K562 (cell line): ENCODE measurements around the gene PLD3. TPM values are rescaled to one million over a fixed set of nuclear protein-coding genes. Genes with fewer than 3 reads are reported as not detected.

ENCODE experiments used
- ATAC-seq: fragments of 200-7000 bp; cut with Tn5 transposase; 3 replicates; pipeline ENCODE4 v1.9.1; 2020; ENCODE audit warnings: moderate library complexity
- BruUV-seq: library from RNA; stranded (reverse); fragments of 400-500 nt; replicated peaks from 2 replicates; lab custom pipeline; 2021; lab: Mats Ljungman, UMichigan
- CTCF ChIA-PET: fragments of 300-600 bp; formaldehyde crosslinking; extraction: SDS; loops from one replicate; lab custom pipeline; 2021; ENCODE audit warnings: low intra/inter-chr PET ratio; lab: Yijun Ruan, JAX
- POLR2A ChIA-PET: fragments of 300-600, 350-650 bp; sonication (Branson Sonifier 250); formaldehyde crosslinking; extraction: SDS; loops from one replicate; lab custom pipeline; 2021; ENCODE audit warnings: antibody characterized with exemption, inconsistent platforms; lab: Yijun Ruan, JAX
- DNase-seq, 4 experiments: peaks; one replicate each; pipeline versions ENCODE4 v3.0.0 to v3.0.0-alpha.2; 2011 to 2018; ENCODE audit warnings: low spot score in 3 of 4, mixed read lengths in 3 of 4; ENCODE audit errors: extremely low read depth in 1 of 4
- FAIRE-seq: peaks from 2 replicates; lab custom pipeline; 2011; peaks lifted over from hg19 to GRCh38; lab: Jason Lieb, UNC
- H2AFZ ChIP-seq: 2 replicates; pipeline ENCODE4 v1.6.0; 2011; ENCODE audit warnings: low read depth, low read length, control low read depth, inconsistent platforms
- H3K27ac ChIP-seq: fragments of 200-600 bp; 3 replicates; pipeline ENCODE4 v1.8.0; 2011; ENCODE audit warnings: low read depth, mild to moderate bottlenecking, control low read depth, inconsistent platforms, low read length, moderate library complexity, mixed read lengths; ENCODE audit errors: extremely low read depth
- H3K27me3 ChIP-seq, 2 experiments: fragments of 300-600 bp in 1 of 2; 2 replicates in 1 of 2; 3 replicates in 1 of 2; pipeline versions ENCODE4 v1.6.0 to v1.8.0; 2011; ENCODE audit warnings: inconsistent platforms in 2 of 2, low read length in 2 of 2, mild to moderate bottlenecking in 1 of 2, mixed read lengths in 1 of 2, moderate library complexity in 1 of 2; ENCODE audit not compliant: control insufficient read depth in 2 of 2, insufficient read depth in 2 of 2
- H3K36me3 ChIP-seq: fragments of 300-600 bp; 3 replicates; pipeline ENCODE4 v1.8.0; 2011; ENCODE audit warnings: mild to moderate bottlenecking, low read length, inconsistent platforms; ENCODE audit not compliant: control insufficient read depth, insufficient read depth
- H3K4me1 ChIP-seq, 2 experiments: fragments of 200-600 bp in 1 of 2; replicated peaks in 1 of 2; 2 replicates in 1 of 2; 3 replicates in 1 of 2; pipeline versions ENCODE4 v1.5.1 to v1.8.0; 2011; ENCODE audit warnings: inconsistent platforms in 2 of 2, low read length in 2 of 2, mild to moderate bottlenecking in 1 of 2, mixed read lengths in 1 of 2, moderate library complexity in 1 of 2; ENCODE audit not compliant: control insufficient read depth in 2 of 2, insufficient read depth in 2 of 2
- H3K4me2 ChIP-seq: 2 replicates; pipeline ENCODE4 v1.6.1; 2011; ENCODE audit warnings: low read length, control low read depth, inconsistent platforms, mixed read lengths; ENCODE audit not compliant: insufficient read depth
- H3K4me3 ChIP-seq: fragments of 200-600 bp; sonication (generic), shearing (Covaris generic); 2 replicates; pipeline ENCODE4 v1.5.1; 2016; ENCODE audit warnings: control low read depth, inconsistent platforms
- H3K79me2 ChIP-seq: fragments of 200-600 bp; 3 replicates; pipeline ENCODE4 v1.8.0; 2011; ENCODE audit warnings: low read length, inconsistent platforms; ENCODE audit not compliant: control insufficient read depth, insufficient read depth
- H3K9ac ChIP-seq, 2 experiments: 2 replicates each; pipeline versions ENCODE4 v1.6.0 to v1.6.1; 2011; ENCODE audit warnings: low read depth in 2 of 2, low read length in 2 of 2, control low read depth in 1 of 2, inconsistent platforms in 1 of 2, mild to moderate bottlenecking in 1 of 2, mixed read lengths in 1 of 2; ENCODE audit not compliant: insufficient read depth in 1 of 2
- H3K9me1 ChIP-seq: one replicate; pipeline ENCODE4 v1.6.0; 2011; ENCODE audit warnings: inconsistent platforms, mild to moderate bottlenecking, low read length, moderate library complexity; ENCODE audit not compliant: control insufficient read depth, insufficient read depth
- H3K9me3 ChIP-seq: replicated peaks from 2 replicates; pipeline ENCODE4 v1.5.1; 2011; ENCODE audit warnings: low read depth, low read length, inconsistent platforms; ENCODE audit not compliant: control insufficient read depth, insufficient read depth
- H4K20me1 ChIP-seq: replicated peaks from 2 replicates; pipeline ENCODE4 v1.6.1; 2011; ENCODE audit warnings: low read length, inconsistent platforms, mixed read lengths; ENCODE audit not compliant: control insufficient read depth, insufficient read depth
- ARID2 ChIP-seq: fragments of 450-650 bp; IDR thresholded peaks from 2 replicates; pipeline ENCODE4 v1.6.1; 2017; ENCODE audit warnings: antibody characterized with exemption, mild to moderate bottlenecking
- DPF2 ChIP-seq: fragments of 450-650 bp; IDR thresholded peaks from 2 replicates; pipeline ENCODE4 v1.6.1; 2016
- E2F3 ChIP-seq: fragments of 250-450 bp; sonication (Bioruptor Pico); IDR thresholded peaks from 2 replicates; pipeline ENCODE4 v1.4.0; 2020; ENCODE audit warnings: mild to moderate bottlenecking
- HCFC1 ChIP-seq: IDR thresholded peaks from 2 replicates; pipeline ENCODE4 v1.6.1; 2012; ENCODE audit warnings: low read depth, low read length, improper control_type of control experiment
- ILK ChIP-seq: fragments of 450-650 bp; IDR thresholded peaks from 2 replicates; pipeline ENCODE4 v1.6.1; 2016; ENCODE audit warnings: missing genetic modification characterization, low read depth, mild to moderate bottlenecking, missing compliant biosample characterization, moderate library complexity, borderline replicate concordance
- NFE2L1 ChIP-seq: fragments of 450-650 bp; IDR thresholded peaks from 2 replicates; pipeline ENCODE4 v1.6.1; 2016; ENCODE audit warnings: missing genetic modification characterization, low read depth, mild to moderate bottlenecking, missing compliant biosample characterization, moderate library complexity, borderline replicate concordance
- NFIC ChIP-seq: fragments of 450-650 bp; IDR thresholded peaks from 2 replicates; pipeline ENCODE4 v1.6.1; 2017; ENCODE audit warnings: mild to moderate bottlenecking, inconsistent platforms
- SAP30 ChIP-seq: fragments of 200-600 bp; sonication (generic); IDR thresholded peaks from 2 replicates; pipeline ENCODE4 v1.6.1; 2012; ENCODE audit warnings: borderline replicate concordance, low read depth, mild to moderate bottlenecking, moderate library complexity, low read length, control low read depth, inconsistent platforms; ENCODE audit not compliant: insufficient read depth, poor library complexity, severe bottlenecking
- ZNF316 ChIP-seq: fragments of 450-650 bp; IDR thresholded peaks from 2 replicates; pipeline ENCODE4 v1.6.1; 2016
- ZNF384 ChIP-seq: IDR thresholded peaks from 2 replicates; pipeline ENCODE4 v1.6.1; 2012; ENCODE audit warnings: low read depth, low read length, improper control_type of control experiment
- WGBS: fragments of 100-300 bp; shearing (Covaris generic); methylation state at CpG from one replicate; pipeline ENCODE4 v1.1.6; 2016; ENCODE audit warnings: low coverage, mixed read lengths; ENCODE audit not compliant: insufficient coverage; ENCODE audit errors: missing lambda C conversion rate; 5-methylcytosine and 5-hydroxymethylcytosine counted together
- in situ Hi-C: fragments of 300-500 bp; cut with MboI; formaldehyde crosslinking; loops from 4 replicates; pipeline ENCODE4 v1.15.0; 2018; ENCODE audit warnings: inconsistent platforms, mixed read lengths
- intact Hi-C: fragments of 100-400 bp; cut with micrococcal nuclease; formaldehyde crosslinking; loops from 2 replicates; pipeline ENCODE4 v1.14.2; 2022
- polyA plus RNA-seq, 8 experiments: library from polyadenylated mRNA; depleted of rRNA in 4 of 8; stranded (reverse) in 5 of 8; unstranded in 3 of 8; fragments of >200 nt; fragmentation: Nextera tagmentation in 2 of 8; fragmentation: Illumina TruSeq in 1 of 8; extraction: Ambion mirVana in 2 of 8; extraction: Trizol in 1 of 8; gene quantifications; 2 replicates each; pipeline versions ENCODE4 v1.2.1 to v1.2.3, GENCODE V29; 2011 to 2014; ENCODE audit warnings: inconsistent platforms in 1 of 8, missing spikeins in 1 of 8
- total RNA-seq, 7 experiments: library from RNA; depleted of rRNA in 6 of 7; stranded (reverse); fragments of >200 nt in 6 of 7; fragmentation: Illumina TruSeq in 2 of 7; extraction: Trizol in 2 of 7; gene quantifications; 2 replicates each; pipeline versions ENCODE4 v1.2.1 to v1.2.3, GENCODE V29; 2011 to 2021; ENCODE audit warnings: low replicate concordance in 1 of 7
- TF ChIP-seq, protein P1 (sequence below): sonication (generic); formaldehyde crosslinking; IDR thresholded peaks from 2 replicates; pipeline ENCODE4 v1.8.0; 2023; ENCODE audit warnings: mild to moderate bottlenecking, missing genetic modification reagents

PLD3 gene
- total and polyA plus RNA-seq, 9 of the 15 experiments (the other 6 are each of a cell fraction or from before 2014, with no cell fraction given) = 2.3 to 128 (median 72.7) TPM

DNA sequence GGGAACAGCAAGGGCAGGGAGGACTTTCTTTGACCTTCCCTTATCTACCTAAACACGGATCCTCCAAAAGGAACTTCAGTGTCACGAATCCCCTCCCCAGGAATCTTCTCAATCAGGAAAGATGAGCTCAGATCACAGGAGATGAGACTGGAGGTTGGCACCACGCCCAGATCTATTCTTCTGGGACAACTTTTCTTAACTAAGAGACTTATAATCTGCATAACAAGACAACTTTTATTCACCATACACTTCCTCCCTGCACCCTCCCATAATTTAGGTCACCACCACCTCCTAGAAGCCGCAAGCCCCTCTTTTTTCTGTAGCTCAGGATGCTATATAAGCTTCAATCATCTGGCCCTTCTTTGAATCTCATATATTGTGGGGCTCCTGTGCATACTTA is 44.2 kb upstream of the PLD3 start:
- ATAC-seq (no peak), FAIRE-seq (no peak), DNase-seq (no peak)
- Histone ChIP-seq H3K9me1 (no peaks in the 10 kb centered on the region), H2AFZ (no peak overlapping the region), H3K4me1 (no peaks in the 10 kb centered on the region; a peak in 2 of 5 replicates), H3K9ac (no peak overlapping the region), H3K27me3 (no peaks in the 10 kb centered on the region), H3K27ac (no peak overlapping the region), H3K4me3 (no peak overlapping the region), H3K4me2 (no peak overlapping the region), H4K20me1 (no peaks in the 10 kb centered on the region), H3K79me2 (no peaks in the 10 kb centered on the region), H3K36me3 (no peaks in the 10 kb centered on the region), H3K9me3 (no peaks in the 10 kb centered on the region)
- 21% methylated on average over 4 of the region's 4 CpGs for WGBS
- in situ Hi-C loops (no loop called here), intact Hi-C loops (loop anchor here (2.0 kb wide), 1 partner anchor 220 kb away; no protein-coding TSS in a partner anchor)
- CTCF ChIA-PET = interaction anchor here (0.7 to 0.9 kb wide), 2 partner anchors 160 to 298 kb away, joined by 3 to 5 read pairs; no protein-coding TSS in a partner anchor
- POLR2A ChIA-PET = interaction anchor here (1.0 to 1.9 kb wide), 5 partner anchors 9 to 183 kb away, joined by 3 to 12 read pairs (median 4); no protein-coding TSS in a partner anchor
- TF ChIP-seq E2F3 (CRISPR knock-in tag) (no peak), ILK (tag) (no peak), NFIC (peak; percentile 25), ZNF316 (no peak)
- no TSS peak for BruUV-seq

DNA sequence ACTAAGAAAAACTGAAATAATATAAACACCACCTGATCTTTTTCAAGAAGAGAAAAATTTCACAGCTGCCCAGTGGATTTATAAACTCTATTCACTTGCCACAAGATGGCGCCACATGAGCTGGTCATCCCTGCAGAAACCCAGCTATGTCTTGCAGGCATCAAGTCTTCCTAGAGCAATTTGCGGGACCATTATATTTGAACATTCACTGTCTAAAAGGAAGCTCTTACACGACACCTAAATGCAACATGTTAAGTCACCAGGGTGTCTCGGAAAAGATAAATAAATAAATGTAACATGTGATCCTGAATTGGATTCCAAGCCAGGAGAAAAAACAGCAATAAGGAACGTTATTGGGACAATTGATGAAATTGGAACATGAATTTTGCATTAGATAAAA is 43.1 kb upstream of the PLD3 start:
- Histone ChIP-seq H3K4me2 (no peak overlapping the region), H3K36me3 (no peaks in the 10 kb centered on the region), H3K9me1 (no peaks in the 10 kb centered on the region), H3K79me2 (no peaks in the 10 kb centered on the region), H3K4me1 (no peaks in the 10 kb centered on the region; a peak in 2 of 5 replicates), H3K4me3 (no peak overlapping the region), H3K9me3 (no peaks in the 10 kb centered on the region), H4K20me1 (no peaks in the 10 kb centered on the region), H3K27ac (no peak overlapping the region), H3K9ac (no peak overlapping the region), H2AFZ (no peak overlapping the region), H3K27me3 (no peaks in the 10 kb centered on the region)
- DNase-seq (peak; percentile 79 to 92 (median 84)), FAIRE-seq (peak; percentile 96), ATAC-seq (peak; percentile 93)
- 13% methylated on average over 5 of the region's 5 CpGs for WGBS
- in situ Hi-C loops (loop anchor here (5.0 kb wide), 1 partner anchor 332 kb away; no protein-coding TSS in a partner anchor), intact Hi-C loops (loop anchor here (1.0 to 5.0 kb wide), 3 partner anchors 139 to 297 kb away; partner anchors contain the start of genes LTBP4 and SERTAD3)
- ChIA-PET POLR2A (interaction anchor here (0.7 to 1.9 kb wide), 11 partner anchors 9 to 298 kb away, joined by 3 to 12 read pairs (median 3); no protein-coding TSS in a partner anchor), CTCF (interaction anchor here (0.6 to 1.4 kb wide), 7 partner anchors 102 to 329 kb away, joined by 3 to 9 read pairs (median 4); partner anchors contain the start of gene SERTAD3)
- BruUV-seq = no TSS peak
- TF ChIP-seq ARID2 (peak; percentile 30; the same call in 1 of the 2 replicates), NFE2L1 (tag) (no peak), SAP30 (no peak), HCFC1 (peak; percentile 13; the same call in 1 of the 2 replicates), ZNF384 (no peak), DPF2 (0 out of 2 replicates have a peak, but pooled peaks have one; percentile 9)
- TF ChIP-seq, protein P1, sequence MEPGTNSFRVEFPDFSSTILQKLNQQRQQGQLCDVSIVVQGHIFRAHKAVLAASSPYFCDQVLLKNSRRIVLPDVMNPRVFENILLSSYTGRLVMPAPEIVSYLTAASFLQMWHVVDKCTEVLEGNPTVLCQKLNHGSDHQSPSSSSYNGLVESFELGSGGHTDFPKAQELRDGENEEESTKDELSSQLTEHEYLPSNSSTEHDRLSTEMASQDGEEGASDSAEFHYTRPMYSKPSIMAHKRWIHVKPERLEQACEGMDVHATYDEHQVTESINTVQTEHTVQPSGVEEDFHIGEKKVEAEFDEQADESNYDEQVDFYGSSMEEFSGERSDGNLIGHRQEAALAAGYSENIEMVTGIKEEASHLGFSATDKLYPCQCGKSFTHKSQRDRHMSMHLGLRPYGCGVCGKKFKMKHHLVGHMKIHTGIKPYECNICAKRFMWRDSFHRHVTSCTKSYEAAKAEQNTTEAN = no peak
